ENCODE measurements around the gene LRRC46.

GRCh38 chr17:47831003-47831933 is at the start of gene LRRC46, which contains the start of gene MRPL10:
- TF ChIP-seq CTCF (conservative IDR thresholded peaks at IDR 0.05; ENCODE audit: low read depth in 2 of 2): peak; percentile 35 to 57
- TF ChIP-seq POLR2AphosphoS5 (IDR thresholded peaks at IDR 0.05; ENCODE audit: low read depth): peak; percentile 97
- no peak for TF ChIP-seq EZH2 (IDR thresholded peaks at IDR 0.05; ENCODE audit: low read depth, unreplicated experiment)
- TF ChIP-seq STAT1 (IDR thresholded peaks at IDR 0.05; ENCODE audit: unreplicated experiment): no peak

All from GM23338 (cell line).